Stomach (tissue), 4 donors: ENCODE measurements around the gene EPB41L4B.

Experiments used
- CTCF ChIP-seq, 7 experiments: fragments of 450-650 bp in 4 of 7; fragments of 200-600 bp in 3 of 7; sonication (generic) in 3 of 7; IDR thresholded peaks; one replicate each; pipeline ENCODE4 v1.5.1; 2016 to 2019; ENCODE audit warnings: antibody characterized with exemption in 7 of 7, control low read depth in 2 of 7, mild to moderate bottlenecking in 1 of 7
- EP300 ChIP-seq: sonication (generic); formaldehyde crosslinking; IDR thresholded peaks from one replicate; pipeline ENCODE4 v1.6.1; 2017; ENCODE audit warnings: antibody characterized with exemption
- POLR2A ChIP-seq, 4 donors: fragments of 450-650 bp; IDR thresholded peaks; one replicate each; pipeline ENCODE4 v1.6.1; 2016; ENCODE audit warnings: antibody characterized with exemption in 4 of 4, control low read depth in 2 of 4, mild to moderate bottlenecking in 1 of 4, moderate library complexity in 1 of 4

- TF ChIP-seq POLR2A (IDR thresholded peaks at IDR 0.05) (no peak), CTCF (IDR thresholded peaks at IDR 0.05) (no peak), EP300 (no peak)
Observed at GRCh38 chr9:109141375-109141774, 179.5 kb downstream of the EPB41L4B start.
